HG03565 (cell line): Measurements from ENCODE around the gene THYN1.

Experiments
- ATAC-seq: cut with Tn5 transposase; IDR thresholded peaks from one replicate; pipeline ENCODE4 v1.9.1; 2021; ENCODE audit warnings: mild to moderate bottlenecking, moderate library complexity; ENCODE audit not compliant: unreplicated experiment

Gene THYN1

GRCh38 chr11:134226806-134227325 is 26.3 kb downstream of the THYN1 start:
- no peak for ATAC-seq

- peak; percentile 4 for ATAC-seq
These were observed 28.2 kb downstream of the THYN1 start for GRCh38 chr11:134224710-134225664.

GRCh38 chr11:134223836-134224709 is 29.1 kb downstream of the THYN1 start, which contains the start of the genes NCAPD3 and VPS26B:
Gene NCAPD3, minus strand, starts transcription at chr11:134223967. Its CDS starts 41 bp downstream, at chr11:134223926.
Gene VPS26B, plus strand, starts transcription at chr11:134224671. Its CDS starts 452 bp downstream, at chr11:134225123.
- peak; percentile 60 for ATAC-seq

- no peak for ATAC-seq
These were observed 30.0 kb downstream of the THYN1 start for GRCh38 chr11:134223121-134223520.

- ATAC-seq = no peak
These were observed 36.3 kb downstream of the THYN1 start for GRCh38 chr11:134216816-134217215.

- ATAC-seq = no peak
These were observed 37.3 kb downstream of the THYN1 start for GRCh38 chr11:134215836-134216235.

GRCh38 chr11:134207538-134208239 is 45.5 kb downstream of the THYN1 start:
- ATAC-seq = no peak

GRCh38 chr11:134206185-134206584 is 47.0 kb downstream of the THYN1 start:
- ATAC-seq = no peak

GRCh38 chr11:134205729-134206128 is 47.4 kb downstream of the THYN1 start:
- ATAC-seq = no peak

- no peak for ATAC-seq
These were observed 50.5 kb downstream of the THYN1 start for GRCh38 chr11:134202661-134203060.

- no peak for ATAC-seq
These were observed 52.5 kb downstream of the THYN1 start for GRCh38 chr11:134200688-134201087.

GRCh38 chr11:134199531-134199930 is 53.6 kb downstream of the THYN1 start:
- no peak for ATAC-seq
